ENCODE results near the gene FBXO30. TPM values are rescaled to one million over a fixed set of nuclear protein-coding genes. Genes with fewer than 3 reads are reported as not detected.

The FBXO30 gene
- total RNA-seq, 6 experiments from 2014 or later, result 12.7 to 14.9 (median 13.9) TPM

DNA sequence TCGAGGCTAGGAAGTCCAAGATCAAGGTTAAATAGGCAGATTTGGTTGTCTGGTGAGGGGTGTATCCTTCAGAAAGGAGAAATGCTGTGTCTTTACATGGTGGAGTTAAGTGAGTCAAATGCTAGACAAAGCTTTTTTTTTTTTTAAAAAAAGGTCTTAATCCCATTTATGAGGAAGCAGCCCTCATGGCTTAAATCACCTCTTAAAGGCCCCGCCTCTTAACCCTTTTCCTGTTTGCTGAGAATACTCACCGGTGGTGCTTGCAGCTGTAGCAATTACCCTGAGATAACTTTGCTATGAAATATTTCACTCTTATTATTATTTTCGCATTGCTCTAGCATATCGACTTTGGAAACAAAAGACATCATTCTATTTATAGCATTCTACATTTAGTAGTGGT is 30.8 kb downstream of the FBXO30 start:
- TF ChIP-seq, protein P1, sequence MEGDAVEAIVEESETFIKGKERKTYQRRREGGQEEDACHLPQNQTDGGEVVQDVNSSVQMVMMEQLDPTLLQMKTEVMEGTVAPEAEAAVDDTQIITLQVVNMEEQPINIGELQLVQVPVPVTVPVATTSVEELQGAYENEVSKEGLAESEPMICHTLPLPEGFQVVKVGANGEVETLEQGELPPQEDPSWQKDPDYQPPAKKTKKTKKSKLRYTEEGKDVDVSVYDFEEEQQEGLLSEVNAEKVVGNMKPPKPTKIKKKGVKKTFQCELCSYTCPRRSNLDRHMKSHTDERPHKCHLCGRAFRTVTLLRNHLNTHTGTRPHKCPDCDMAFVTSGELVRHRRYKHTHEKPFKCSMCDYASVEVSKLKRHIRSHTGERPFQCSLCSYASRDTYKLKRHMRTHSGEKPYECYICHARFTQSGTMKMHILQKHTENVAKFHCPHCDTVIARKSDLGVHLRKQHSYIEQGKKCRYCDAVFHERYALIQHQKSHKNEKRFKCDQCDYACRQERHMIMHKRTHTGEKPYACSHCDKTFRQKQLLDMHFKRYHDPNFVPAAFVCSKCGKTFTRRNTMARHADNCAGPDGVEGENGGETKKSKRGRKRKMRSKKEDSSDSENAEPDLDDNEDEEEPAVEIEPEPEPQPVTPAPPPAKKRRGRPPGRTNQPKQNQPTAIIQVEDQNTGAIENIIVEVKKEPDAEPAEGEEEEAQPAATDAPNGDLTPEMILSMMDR (IDR thresholded peaks at IDR 0.05), result no peak
- H3K27ac Mint-ChIP-seq, result no peak overlapping the region
- peaks cover 39% of the 10 kb centered on the region for H3K36me3 Mint-ChIP-seq (ENCODE audit: low read depth)

DNA sequence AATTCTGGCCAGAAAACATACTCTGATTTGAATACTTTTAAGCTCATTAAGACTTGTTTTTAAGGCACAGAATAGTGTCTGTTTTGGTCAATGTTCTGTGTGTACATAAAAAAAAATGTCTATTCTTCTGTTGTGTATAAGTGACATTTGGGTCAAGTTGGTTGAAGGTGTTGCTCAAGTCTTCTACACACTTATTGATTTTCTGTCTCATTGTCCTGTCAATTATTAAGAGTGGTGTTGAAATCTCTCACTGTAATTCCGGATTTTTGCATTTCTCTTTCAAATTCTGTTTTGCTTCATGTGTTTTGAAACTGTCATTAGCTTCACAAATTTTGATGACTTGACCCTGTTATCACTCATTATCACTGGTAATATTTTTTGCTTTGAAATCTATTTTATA is 41.7 kb downstream of the FBXO30 start:
- Mint-ChIP-seq H3K4me3 (no peak overlapping the region), H3K9me3 (0 out of 2 replicates have a peak, but pooled peaks cover 3% of the 10 kb centered on the region), H3K27ac (no peak overlapping the region), H3K4me1 (ENCODE audit: low read depth) (no peaks in the 10 kb centered on the region), H3K36me3 (ENCODE audit: low read depth) (peaks cover 3% of the 10 kb centered on the region; the same call in 1 of the 2 replicates), H3K27me3 (ENCODE audit: insufficient read depth) (no peaks in the 10 kb centered on the region)
- TF ChIP-seq, protein P1 (IDR thresholded peaks at IDR 0.05), result no peak
- no peak for DNase-seq

More for the DNA sequence above, 30.8 kb downstream of the FBXO30 start:
- Mint-ChIP-seq H3K9me3 (no peaks in the 10 kb centered on the region), H3K27me3 (ENCODE audit: insufficient read depth) (no peaks in the 10 kb centered on the region; the same call in 1 of the 2 replicates), H3K4me3 (no peak overlapping the region), H3K4me1 (ENCODE audit: low read depth) (no peaks in the 10 kb centered on the region)
- DNase-seq, result no peak

DNA sequence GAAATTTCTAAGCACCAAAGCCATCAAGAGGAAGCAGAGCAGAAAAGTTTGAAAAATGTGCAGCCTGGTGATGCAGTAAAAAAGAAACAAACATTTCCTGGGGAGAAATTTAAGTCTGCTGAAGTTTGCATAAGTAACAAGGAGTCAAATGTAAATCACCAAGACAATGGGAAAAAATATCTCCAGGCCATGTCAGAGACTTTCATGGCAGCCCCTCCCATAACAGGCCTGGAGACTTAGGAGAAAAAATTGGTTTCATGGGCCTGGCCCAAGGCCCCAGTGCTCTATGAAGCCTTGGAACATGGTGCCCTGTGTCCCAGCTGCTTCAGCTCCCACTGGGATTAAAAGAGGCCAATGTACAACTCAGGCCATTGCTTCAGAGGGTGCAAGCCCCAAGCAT is 49.1 kb downstream of the FBXO30 start:
- no peaks in the 10 kb centered on the region for H3K9me3 Mint-ChIP-seq
- no peak overlapping the region for H3K27ac Mint-ChIP-seq
- H3K36me3 Mint-ChIP-seq (ENCODE audit: low read depth), result no peaks in the 10 kb centered on the region
- DNase-seq, result no peak
- H3K4me3 Mint-ChIP-seq, result no peak overlapping the region
- H3K27me3 Mint-ChIP-seq (ENCODE audit: insufficient read depth), result no peaks in the 10 kb centered on the region; the same call in none of the 2 replicates
- TF ChIP-seq, protein P1 (IDR thresholded peaks at IDR 0.05), result no peak
- no peaks in the 10 kb centered on the region for H3K4me1 Mint-ChIP-seq (ENCODE audit: low read depth)

DNA sequence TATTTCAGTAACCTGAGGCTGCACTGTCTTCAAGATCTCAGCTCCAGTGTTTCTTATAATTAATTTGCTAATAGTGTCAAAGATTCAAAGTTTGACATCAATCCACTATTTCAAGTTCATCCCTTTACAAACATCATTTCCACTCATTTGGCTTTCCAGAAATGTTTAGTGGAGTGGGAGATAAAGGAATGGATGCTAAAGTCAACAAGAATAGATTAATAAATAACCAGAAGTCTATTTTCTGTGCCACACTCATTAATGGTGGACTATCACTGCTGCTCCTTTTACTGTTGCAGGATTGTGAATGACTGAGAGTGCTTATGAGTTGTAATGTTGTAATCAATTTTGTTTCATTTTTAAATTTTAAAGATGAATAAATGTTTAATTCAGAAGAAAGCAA is 50.9 kb downstream of the FBXO30 start:
- Mint-ChIP-seq H3K27ac (no peak overlapping the region), H3K36me3 (ENCODE audit: low read depth) (no peaks in the 10 kb centered on the region), H3K4me1 (ENCODE audit: low read depth) (no peaks in the 10 kb centered on the region), H3K4me3 (no peak overlapping the region), H3K9me3 (no peaks in the 10 kb centered on the region), H3K27me3 (ENCODE audit: insufficient read depth) (no peaks in the 10 kb centered on the region; the same call in none of the 2 replicates)
- TF ChIP-seq, protein P1 (IDR thresholded peaks at IDR 0.05), result no peak
- no peak for DNase-seq

DNA sequence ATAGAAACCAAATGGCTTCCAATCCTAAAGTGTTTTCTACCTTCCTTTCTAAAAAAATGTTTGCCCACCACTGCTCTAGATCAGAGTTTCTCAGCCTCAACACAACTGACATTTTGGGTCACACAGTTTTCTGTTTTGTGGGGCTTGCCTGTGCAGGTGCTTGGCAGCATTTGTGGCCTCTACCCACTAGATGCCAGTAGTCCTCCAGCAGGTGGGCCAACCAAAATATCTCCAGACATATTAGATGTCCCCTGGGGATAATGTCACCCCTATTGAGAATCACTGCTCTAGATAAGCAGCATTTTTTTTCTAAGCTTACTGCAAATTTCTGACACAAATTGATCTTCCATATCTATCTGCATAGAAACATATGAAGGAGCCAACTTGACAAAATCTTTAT is 53.0 kb downstream of the FBXO30 start:
- Mint-ChIP-seq H3K4me3 (no peak overlapping the region), H3K4me1 (ENCODE audit: low read depth) (no peaks in the 10 kb centered on the region; the same call in 1 of the 2 replicates), H3K9me3 (no peaks in the 10 kb centered on the region), H3K36me3 (ENCODE audit: low read depth) (no peaks in the 10 kb centered on the region), H3K27ac (no peak overlapping the region), H3K27me3 (ENCODE audit: insufficient read depth) (no peaks in the 10 kb centered on the region; the same call in none of the 2 replicates)
- no peak for DNase-seq
- TF ChIP-seq, protein P1 (IDR thresholded peaks at IDR 0.05), result no peak

DNA sequence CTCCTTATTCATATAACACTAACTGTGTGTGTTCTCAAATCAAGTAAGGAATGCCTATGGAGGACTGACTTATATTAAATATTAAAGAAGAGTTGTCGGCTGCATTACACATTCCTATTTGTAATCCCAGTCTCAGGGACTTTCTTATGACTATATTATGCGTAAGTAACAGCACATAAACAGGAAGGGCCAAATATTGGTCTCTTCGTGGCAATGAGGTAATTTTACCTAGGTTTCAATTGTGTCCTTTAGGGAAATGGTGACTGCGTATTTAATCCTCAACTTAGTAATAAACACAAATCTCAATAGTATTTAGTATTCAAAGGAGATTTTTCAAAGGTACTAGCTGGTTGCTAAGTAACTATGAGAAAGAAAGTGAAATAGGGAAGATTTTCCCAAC is 56.5 kb downstream of the FBXO30 start:
- Mint-ChIP-seq H3K36me3 (ENCODE audit: low read depth) (no peaks in the 10 kb centered on the region), H3K27me3 (ENCODE audit: insufficient read depth) (no peaks in the 10 kb centered on the region; the same call in 1 of the 2 replicates), H3K27ac (no peak overlapping the region; the same call in 1 of the 2 replicates), H3K4me3 (no peak overlapping the region), H3K9me3 (no peaks in the 10 kb centered on the region), H3K4me1 (ENCODE audit: low read depth) (peaks cover 17% of the 10 kb centered on the region)
- no peak for DNase-seq
- TF ChIP-seq, protein P1 (IDR thresholded peaks at IDR 0.05), result no peak
